ENCODE data around the gene SLC6A2.

DNA sequence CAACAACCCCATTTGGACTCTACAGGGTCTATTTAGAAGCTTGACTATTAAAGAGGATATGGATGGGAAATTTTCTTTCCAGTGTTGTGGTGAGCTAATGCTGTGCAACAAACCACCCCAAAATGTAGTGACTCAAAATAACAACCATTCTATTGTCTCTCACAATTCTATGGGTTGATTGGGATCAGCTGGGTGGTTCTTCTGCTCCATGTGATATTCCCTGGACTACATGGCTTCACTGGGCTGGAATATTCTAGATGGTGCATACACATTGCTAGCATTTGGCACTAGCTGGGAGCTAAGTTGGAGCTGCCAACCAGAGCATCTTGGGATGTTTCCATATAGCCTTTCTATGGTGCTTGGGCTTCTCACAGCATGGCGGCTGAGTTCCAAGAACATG is 30.2 kb downstream of the SLC6A2 start:
- no peak for TF ChIP-seq EP300 (IDR thresholded peaks at IDR 0.05; ENCODE audit: borderline replicate concordance)
- TF ChIP-seq, protein P1, sequence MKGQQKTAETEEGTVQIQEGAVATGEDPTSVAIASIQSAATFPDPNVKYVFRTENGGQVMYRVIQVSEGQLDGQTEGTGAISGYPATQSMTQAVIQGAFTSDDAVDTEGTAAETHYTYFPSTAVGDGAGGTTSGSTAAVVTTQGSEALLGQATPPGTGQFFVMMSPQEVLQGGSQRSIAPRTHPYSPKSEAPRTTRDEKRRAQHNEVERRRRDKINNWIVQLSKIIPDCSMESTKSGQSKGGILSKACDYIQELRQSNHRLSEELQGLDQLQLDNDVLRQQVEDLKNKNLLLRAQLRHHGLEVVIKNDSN (IDR thresholded peaks at IDR 0.05) = no peak
